HG02571 (cell line): ENCODE data around the gene MSL3B.

Source experiments
- ATAC-seq: cut with Tn5 transposase; IDR thresholded peaks from one replicate; pipeline ENCODE4 v1.9.1; 2021; ENCODE audit warnings: mild to moderate bottlenecking, moderate library complexity; ENCODE audit not compliant: unreplicated experiment

MSL3B gene

GRCh38 chr2:233853883-233854240 lies 14.3 kb downstream of the MSL3B start:
- ATAC-seq = no peak

- ATAC-seq = no peak
Observed at GRCh38 chr2:233853353-233853752, 14.8 kb downstream of the MSL3B start.

- ATAC-seq = no peak
Observed at GRCh38 chr2:233852056-233852455, 16.1 kb downstream of the MSL3B start.

- ATAC-seq = no peak
Observed at GRCh38 chr2:233851169-233851568, 17.0 kb downstream of the MSL3B start.

- no peak for ATAC-seq
Observed at GRCh38 chr2:233850745-233851144, 17.4 kb downstream of the MSL3B start.

- ATAC-seq = no peak
Observed at GRCh38 chr2:233849607-233850271, 18.4 kb downstream of the MSL3B start.

GRCh38 chr2:233848276-233848675 lies 19.9 kb downstream of the MSL3B start:
- no peak for ATAC-seq

- no peak for ATAC-seq
Observed at GRCh38 chr2:233847248-233847898, 20.8 kb downstream of the MSL3B start.

GRCh38 chr2:233846387-233847247 lies 21.6 kb downstream of the MSL3B start:
- no peak for ATAC-seq

GRCh38 chr2:233845301-233846060 lies 22.7 kb downstream of the MSL3B start:
- no peak for ATAC-seq

- no peak for ATAC-seq
Observed at GRCh38 chr2:233844836-233845235, 23.4 kb downstream of the MSL3B start.

- ATAC-seq = no peak
Observed at GRCh38 chr2:233844064-233844807, 23.9 kb downstream of the MSL3B start.

GRCh38 chr2:233841183-233841582 lies 27.0 kb downstream of the MSL3B start:
- ATAC-seq = no peak

GRCh38 chr2:233840520-233840919 lies 27.7 kb downstream of the MSL3B start:
- ATAC-seq = no peak

GRCh38 chr2:233839447-233839820 lies 28.8 kb downstream of the MSL3B start:
- ATAC-seq = no peak

GRCh38 chr2:233838726-233839446 lies 29.3 kb downstream of the MSL3B start:
- ATAC-seq = no peak

GRCh38 chr2:233838251-233838650 lies 29.9 kb downstream of the MSL3B start:
- ATAC-seq = no peak

GRCh38 chr2:233837694-233838229 lies 30.4 kb downstream of the MSL3B start:
- no peak for ATAC-seq

- no peak for ATAC-seq
Observed at GRCh38 chr2:233836359-233836758, 31.8 kb downstream of the MSL3B start.
